ENCODE data around the gene SKI. TPM values are rescaled to one million over a fixed set of nuclear protein-coding genes. Genes with fewer than 3 reads are reported as not detected.

SKI gene
- polyA plus RNA-seq, 3 donors: 0.20 to 6.6 (median 0.25) TPM

DNA sequence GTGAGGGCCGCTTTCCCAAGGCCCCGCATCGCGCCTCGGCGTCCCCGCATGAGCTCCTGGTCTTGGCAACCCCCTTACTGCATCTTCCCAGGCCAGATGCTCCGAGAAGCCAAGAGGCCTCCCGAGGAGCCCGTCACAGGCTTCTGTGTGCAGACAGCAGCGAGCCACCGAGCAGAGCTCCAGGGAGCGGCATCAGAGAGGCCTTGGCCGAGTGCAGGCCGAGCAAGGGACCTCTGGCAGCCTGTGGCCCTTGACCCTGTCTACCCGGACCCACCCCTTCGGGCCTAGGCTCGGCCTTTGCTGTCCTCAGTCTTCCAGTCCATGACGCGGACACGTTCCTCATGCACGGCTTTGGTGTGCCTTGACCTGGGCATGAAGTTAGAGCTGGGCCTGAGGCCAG, 99.7 kb downstream of the SKI start:
- Histone ChIP-seq H3K9me3 (replicated peaks in 1 of 2; ENCODE audit: control insufficient read depth in 1 of 2, insufficient read depth in 1 of 2, low read length in 2 of 2) (peaks cover 9 to 17% of the 10 kb centered on the region in 2 donors), H3K27ac (ENCODE audit: low read depth in 1 of 2, low read length in 2 of 2) (no peak overlapping the region), H3K4me3 (replicated peaks in 1 of 3; ENCODE audit: low read depth in 2 of 3, low read length in 3 of 3) (no peak overlapping the region), H3K79me2 (ENCODE audit: insufficient read depth, low read length) (no peaks in the 10 kb centered on the region), H4K20me1 (ENCODE audit: insufficient read depth, low read length) (no peaks in the 10 kb centered on the region), H3K9ac (ENCODE audit: insufficient read depth, low read length, poor library complexity, severe bottlenecking) (no peak overlapping the region), H3K4me1 (ENCODE audit: control insufficient read depth in 1 of 2, insufficient read depth in 2 of 2, low read length in 2 of 2) (no peaks in the 10 kb centered on the region), H3K27me3 (ENCODE audit: control insufficient read depth in 2 of 2, insufficient read depth in 2 of 2, low read length in 2 of 2) (no peaks in the 10 kb centered on the region), H3K4me2 (replicated peaks; ENCODE audit: extremely low read depth, low read length, poor library complexity, severe bottlenecking) (no peak overlapping the region), H2AFZ (ENCODE audit: insufficient read depth, low read depth, low read length, poor library complexity, severe bottlenecking) (no peak overlapping the region), H3K36me3 (replicated peaks in 1 of 2; ENCODE audit: control insufficient read depth in 1 of 2, insufficient read depth in 2 of 2, low read length in 2 of 2) (no peaks in the 10 kb centered on the region)
- H3K27ac Mint-ChIP-seq: no peak overlapping the region
- H3K4me1 Mint-ChIP-seq: no peaks in the 10 kb centered on the region
- TF ChIP-seq, protein P1, sequence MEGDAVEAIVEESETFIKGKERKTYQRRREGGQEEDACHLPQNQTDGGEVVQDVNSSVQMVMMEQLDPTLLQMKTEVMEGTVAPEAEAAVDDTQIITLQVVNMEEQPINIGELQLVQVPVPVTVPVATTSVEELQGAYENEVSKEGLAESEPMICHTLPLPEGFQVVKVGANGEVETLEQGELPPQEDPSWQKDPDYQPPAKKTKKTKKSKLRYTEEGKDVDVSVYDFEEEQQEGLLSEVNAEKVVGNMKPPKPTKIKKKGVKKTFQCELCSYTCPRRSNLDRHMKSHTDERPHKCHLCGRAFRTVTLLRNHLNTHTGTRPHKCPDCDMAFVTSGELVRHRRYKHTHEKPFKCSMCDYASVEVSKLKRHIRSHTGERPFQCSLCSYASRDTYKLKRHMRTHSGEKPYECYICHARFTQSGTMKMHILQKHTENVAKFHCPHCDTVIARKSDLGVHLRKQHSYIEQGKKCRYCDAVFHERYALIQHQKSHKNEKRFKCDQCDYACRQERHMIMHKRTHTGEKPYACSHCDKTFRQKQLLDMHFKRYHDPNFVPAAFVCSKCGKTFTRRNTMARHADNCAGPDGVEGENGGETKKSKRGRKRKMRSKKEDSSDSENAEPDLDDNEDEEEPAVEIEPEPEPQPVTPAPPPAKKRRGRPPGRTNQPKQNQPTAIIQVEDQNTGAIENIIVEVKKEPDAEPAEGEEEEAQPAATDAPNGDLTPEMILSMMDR (IDR thresholded peaks at IDR 0.05): no peak
- no peak for DNase-seq
- over 99% methylated on average over 15 of the region's 22 CpGs for WGBS (ENCODE audit: insufficient coverage)
- intact Hi-C loops (cut with micrococcal nuclease): loop anchor here in 1 of 2 donors (5.0 kb wide), 1 partner anchor 44 kb away; no protein-coding TSS in a partner anchor
- peaks cover 0 to 3% of the 10 kb centered on the region in 2 donors for H3K36me3 Mint-ChIP-seq
- H3K4me3 Mint-ChIP-seq: no peak overlapping the region
- H3K9me3 Mint-ChIP-seq: peaks cover 6 to 16% (median 10%) of the 10 kb centered on the region in 7 donors
- H3K27me3 Mint-ChIP-seq (ENCODE audit: low read depth in 3 of 3): peaks cover 2 to 12% (median 5%) of the 10 kb centered on the region in 3 donors

DNA sequence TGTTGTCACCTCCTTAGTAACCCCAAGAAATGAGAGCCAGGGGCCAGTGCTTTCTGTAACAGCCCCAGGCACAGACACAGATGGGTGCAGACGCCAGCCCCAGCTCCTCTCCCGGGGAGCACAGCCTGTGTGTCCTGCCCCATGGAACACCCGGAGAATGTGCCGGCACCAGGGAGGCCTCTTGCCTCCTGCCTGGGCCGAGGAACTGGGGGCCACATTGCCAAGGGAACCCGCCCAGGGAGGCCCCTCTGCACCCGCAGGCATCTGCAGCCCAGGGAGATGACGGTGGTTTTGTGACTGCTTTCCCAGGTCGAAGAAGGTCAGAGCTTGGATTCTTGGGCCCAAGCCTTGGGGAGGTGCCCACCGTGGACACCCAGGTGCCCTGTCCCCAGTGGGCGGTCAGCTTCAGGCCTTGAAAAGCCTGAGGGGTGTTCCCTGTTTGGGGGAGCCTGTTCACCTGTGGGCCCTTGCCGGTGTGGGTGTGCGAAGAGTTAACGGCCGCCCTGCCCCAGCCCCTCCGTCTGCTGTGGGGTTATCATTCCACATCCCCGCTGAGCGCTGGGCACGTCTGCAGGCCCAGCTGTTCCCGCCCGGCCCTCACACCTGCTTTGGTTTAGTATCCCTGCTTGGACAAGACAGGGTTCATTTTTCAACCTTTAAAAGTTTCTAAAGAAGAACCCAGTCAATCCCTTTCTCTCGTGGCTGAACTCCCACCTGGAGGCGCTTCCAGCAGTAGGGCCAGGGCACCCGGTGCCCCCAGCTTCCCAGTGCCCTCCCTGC, 100.7 kb downstream of the SKI start:
- intact Hi-C loops (cut with micrococcal nuclease): loop anchor here in 1 of 2 donors (5.0 kb wide), 1 partner anchor 43 kb away; no protein-coding TSS in a partner anchor
- no peaks in the 10 kb centered on the region for H4K20me1 ChIP-seq (ENCODE audit: insufficient read depth, low read length)
- H3K9me3 Mint-ChIP-seq: peaks cover 6 to 16% (median 8%) of the 10 kb centered on the region in 7 donors
- DNase-seq: no peak
- H3K4me1 Mint-ChIP-seq: no peaks in the 10 kb centered on the region
- no peaks in the 10 kb centered on the region for H3K27me3 ChIP-seq (ENCODE audit: control insufficient read depth in 2 of 2, insufficient read depth in 2 of 2, low read length in 2 of 2)
- no peak overlapping the region for H3K9ac ChIP-seq (ENCODE audit: insufficient read depth, low read length, poor library complexity, severe bottlenecking)
- H3K4me1 ChIP-seq (ENCODE audit: control insufficient read depth in 1 of 2, insufficient read depth in 2 of 2, low read length in 2 of 2): no peaks in the 10 kb centered on the region
- peaks cover 0 to 3% of the 10 kb centered on the region in 2 donors for H3K36me3 Mint-ChIP-seq
- peaks cover 2 to 15% (median 5%) of the 10 kb centered on the region in 3 donors for H3K27me3 Mint-ChIP-seq (ENCODE audit: low read depth in 3 of 3)
- H3K79me2 ChIP-seq (ENCODE audit: insufficient read depth, low read length): no peaks in the 10 kb centered on the region
- H3K4me3 ChIP-seq (replicated peaks in 1 of 3; ENCODE audit: low read depth in 2 of 3, low read length in 3 of 3): no peak overlapping the region
- H3K4me2 ChIP-seq (replicated peaks; ENCODE audit: extremely low read depth, low read length, poor library complexity, severe bottlenecking): no peak overlapping the region
- no peak overlapping the region for H2AFZ ChIP-seq (ENCODE audit: insufficient read depth, low read depth, low read length, poor library complexity, severe bottlenecking)
- no peak overlapping the region for H3K27ac Mint-ChIP-seq
- H3K9me3 ChIP-seq (replicated peaks in 1 of 2; ENCODE audit: control insufficient read depth in 1 of 2, insufficient read depth in 1 of 2, low read length in 2 of 2): peaks cover 9 to 17% of the 10 kb centered on the region in 2 donors
- H3K27ac ChIP-seq (ENCODE audit: low read depth in 1 of 2, low read length in 2 of 2): no peak overlapping the region
- whole genome bisulfite sequencing (ENCODE audit: insufficient coverage): 91% methylated on average over 24 of the region's 24 CpGs
- no peak overlapping the region for H3K4me3 Mint-ChIP-seq
- no peaks in the 10 kb centered on the region for H3K36me3 ChIP-seq (replicated peaks in 1 of 2; ENCODE audit: control insufficient read depth in 1 of 2, insufficient read depth in 2 of 2, low read length in 2 of 2)
- TF ChIP-seq, protein P1 (IDR thresholded peaks at IDR 0.05): no peak

All from CD14-positive monocyte (primary cell).